HFFc6 (cell line): Measurements from ENCODE around the gene LIF. TPM values are rescaled to one million over a fixed set of nuclear protein-coding genes. Genes with fewer than 3 reads are reported as not detected.

Experiments used
- DNase-seq: peaks from one replicate; pipeline ENCODE4 v3.0.0-alpha.2; 2018
- H3K27ac Mint-ChIP-seq: 2 replicates; pipeline ENCODE4 v1.8.0; 2020; ENCODE audit warnings: mild to moderate bottlenecking, mixed read lengths
- H3K27me3 Mint-ChIP-seq: 2 replicates; pipeline ENCODE4 v1.8.0; 2021; ENCODE audit warnings: mild to moderate bottlenecking, moderate library complexity, mixed read lengths; ENCODE audit not compliant: insufficient read depth
- H3K36me3 Mint-ChIP-seq: 2 replicates; pipeline ENCODE4 v1.8.0; 2021; ENCODE audit warnings: low read depth, mixed read lengths
- H3K4me1 Mint-ChIP-seq: 2 replicates; pipeline ENCODE4 v1.8.0; 2020; ENCODE audit warnings: low read depth, mixed read lengths
- H3K4me3 Mint-ChIP-seq: 2 replicates; pipeline ENCODE4 v1.8.0; 2020; ENCODE audit warnings: mild to moderate bottlenecking, moderate library complexity, mixed read lengths
- H3K9me3 Mint-ChIP-seq: 2 replicates; pipeline ENCODE4 v1.8.0; 2020; ENCODE audit warnings: mild to moderate bottlenecking, mixed read lengths
- CTCF ChIP-seq: fragments of 200-600 bp; sonication (generic); IDR thresholded peaks from 2 replicates; pipeline ENCODE4 v1.5.0; 2021; ENCODE audit warnings: antibody characterized with exemption, mild to moderate bottlenecking
- total RNA-seq, 6 experiments: library from RNA; stranded (reverse); fragmentation: NEBNext Ultra II Directional; extraction: Animal tissue kit (Norgen Biotek cat#: 25700); gene quantifications; 2 replicates in 1 of 6; 3 replicates in 5 of 6; pipeline ENCODE4 v1.2.3, GENCODE V29; 2021

LIF gene
- total RNA-seq, 6 experiments from 2014 or later = 0.40 to 2.2 (median 1.1) TPM

GRCh38 chr22:30261134-30261533, 14.6 kb upstream of the LIF start:
- Mint-ChIP-seq H3K36me3 (no peaks in the 10 kb centered on the region), H3K4me3 (no peak overlapping the region), H3K9me3 (no peaks in the 10 kb centered on the region), H3K4me1 (peaks cover 6% of the 10 kb centered on the region), H3K27ac (no peak overlapping the region), H3K27me3 (peaks cover 13% of the 10 kb centered on the region)
- DNase-seq = no peak
- TF ChIP-seq CTCF = no peak

GRCh38 chr22:30260682-30261081, 14.1 kb upstream of the LIF start:
- DNase-seq = no peak
- peaks cover 6% of the 10 kb centered on the region for H3K4me1 Mint-ChIP-seq
- peaks cover 13% of the 10 kb centered on the region for H3K27me3 Mint-ChIP-seq
- no peaks in the 10 kb centered on the region for H3K36me3 Mint-ChIP-seq
- no peaks in the 10 kb centered on the region for H3K9me3 Mint-ChIP-seq
- no peak overlapping the region for H3K27ac Mint-ChIP-seq
- no peak for TF ChIP-seq CTCF
- H3K4me3 Mint-ChIP-seq = no peak overlapping the region

- Mint-ChIP-seq H3K27me3 (peaks cover 13% of the 10 kb centered on the region), H3K9me3 (no peaks in the 10 kb centered on the region), H3K4me3 (no peak overlapping the region), H3K4me1 (peaks cover 6% of the 10 kb centered on the region), H3K27ac (no peak overlapping the region), H3K36me3 (no peaks in the 10 kb centered on the region)
- no peak for TF ChIP-seq CTCF
- no peak for DNase-seq
Observed at GRCh38 chr22:30260276-30260675, 13.7 kb upstream of the LIF start.

GRCh38 chr22:30254314-30254713, 7.8 kb upstream of the LIF start:
- H3K9me3 Mint-ChIP-seq = no peaks in the 10 kb centered on the region
- H3K27me3 Mint-ChIP-seq = no peaks in the 10 kb centered on the region; the same call in 1 of the 2 replicates
- DNase-seq = no peak
- no peak overlapping the region for H3K4me3 Mint-ChIP-seq
- no peak overlapping the region for H3K27ac Mint-ChIP-seq
- no peaks in the 10 kb centered on the region for H3K36me3 Mint-ChIP-seq
- no peak for TF ChIP-seq CTCF
- H3K4me1 Mint-ChIP-seq = peaks cover 26% of the 10 kb centered on the region

- Mint-ChIP-seq H3K36me3 (no peaks in the 10 kb centered on the region), H3K27ac (no peak overlapping the region), H3K4me3 (no peak overlapping the region), H3K27me3 (peaks cover 3% of the 10 kb centered on the region; the same call in 1 of the 2 replicates), H3K9me3 (no peaks in the 10 kb centered on the region), H3K4me1 (peaks cover 26% of the 10 kb centered on the region)
- no peak for TF ChIP-seq CTCF
- no peak for DNase-seq
Observed at GRCh38 chr22:30253205-30253852, 6.8 kb upstream of the LIF start.
